ENCODE results near the gene C1GALT1.

Gene C1GALT1

DNA sequence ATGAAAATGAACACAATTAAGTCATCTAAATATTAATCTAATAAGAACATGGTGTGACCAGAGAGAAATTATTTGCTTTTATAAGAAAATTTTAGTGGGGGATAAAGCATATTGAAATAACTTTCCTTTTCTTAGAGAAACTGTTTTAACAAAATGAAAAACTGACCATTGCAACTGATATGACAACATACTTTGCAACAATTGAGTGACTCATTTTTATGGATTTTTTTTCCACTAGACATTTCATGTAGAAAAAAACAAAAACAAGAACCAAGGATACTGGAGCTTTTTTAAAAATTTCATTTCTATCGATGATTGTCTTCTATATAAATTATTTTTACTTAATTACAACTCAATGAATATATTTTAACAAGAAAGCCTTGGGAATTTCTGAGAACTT is 90.0 kb downstream of the C1GALT1 start:
- DNase-seq (ENCODE audit: low read depth in 1 of 2, low spot score in 1 of 2): no peak
- TF ChIP-seq POLR2AphosphoS5 (IDR thresholded peaks at IDR 0.05; ENCODE audit: low read depth): no peak
- TF ChIP-seq, protein P1, sequence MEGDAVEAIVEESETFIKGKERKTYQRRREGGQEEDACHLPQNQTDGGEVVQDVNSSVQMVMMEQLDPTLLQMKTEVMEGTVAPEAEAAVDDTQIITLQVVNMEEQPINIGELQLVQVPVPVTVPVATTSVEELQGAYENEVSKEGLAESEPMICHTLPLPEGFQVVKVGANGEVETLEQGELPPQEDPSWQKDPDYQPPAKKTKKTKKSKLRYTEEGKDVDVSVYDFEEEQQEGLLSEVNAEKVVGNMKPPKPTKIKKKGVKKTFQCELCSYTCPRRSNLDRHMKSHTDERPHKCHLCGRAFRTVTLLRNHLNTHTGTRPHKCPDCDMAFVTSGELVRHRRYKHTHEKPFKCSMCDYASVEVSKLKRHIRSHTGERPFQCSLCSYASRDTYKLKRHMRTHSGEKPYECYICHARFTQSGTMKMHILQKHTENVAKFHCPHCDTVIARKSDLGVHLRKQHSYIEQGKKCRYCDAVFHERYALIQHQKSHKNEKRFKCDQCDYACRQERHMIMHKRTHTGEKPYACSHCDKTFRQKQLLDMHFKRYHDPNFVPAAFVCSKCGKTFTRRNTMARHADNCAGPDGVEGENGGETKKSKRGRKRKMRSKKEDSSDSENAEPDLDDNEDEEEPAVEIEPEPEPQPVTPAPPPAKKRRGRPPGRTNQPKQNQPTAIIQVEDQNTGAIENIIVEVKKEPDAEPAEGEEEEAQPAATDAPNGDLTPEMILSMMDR (IDR thresholded peaks at IDR 0.05; ENCODE audit: insufficient read depth, low read length): no peak
- TF ChIP-seq GABPA (IDR thresholded peaks at IDR 0.05; ENCODE audit: low read depth): no peak
- TF ChIP-seq, protein P2, sequence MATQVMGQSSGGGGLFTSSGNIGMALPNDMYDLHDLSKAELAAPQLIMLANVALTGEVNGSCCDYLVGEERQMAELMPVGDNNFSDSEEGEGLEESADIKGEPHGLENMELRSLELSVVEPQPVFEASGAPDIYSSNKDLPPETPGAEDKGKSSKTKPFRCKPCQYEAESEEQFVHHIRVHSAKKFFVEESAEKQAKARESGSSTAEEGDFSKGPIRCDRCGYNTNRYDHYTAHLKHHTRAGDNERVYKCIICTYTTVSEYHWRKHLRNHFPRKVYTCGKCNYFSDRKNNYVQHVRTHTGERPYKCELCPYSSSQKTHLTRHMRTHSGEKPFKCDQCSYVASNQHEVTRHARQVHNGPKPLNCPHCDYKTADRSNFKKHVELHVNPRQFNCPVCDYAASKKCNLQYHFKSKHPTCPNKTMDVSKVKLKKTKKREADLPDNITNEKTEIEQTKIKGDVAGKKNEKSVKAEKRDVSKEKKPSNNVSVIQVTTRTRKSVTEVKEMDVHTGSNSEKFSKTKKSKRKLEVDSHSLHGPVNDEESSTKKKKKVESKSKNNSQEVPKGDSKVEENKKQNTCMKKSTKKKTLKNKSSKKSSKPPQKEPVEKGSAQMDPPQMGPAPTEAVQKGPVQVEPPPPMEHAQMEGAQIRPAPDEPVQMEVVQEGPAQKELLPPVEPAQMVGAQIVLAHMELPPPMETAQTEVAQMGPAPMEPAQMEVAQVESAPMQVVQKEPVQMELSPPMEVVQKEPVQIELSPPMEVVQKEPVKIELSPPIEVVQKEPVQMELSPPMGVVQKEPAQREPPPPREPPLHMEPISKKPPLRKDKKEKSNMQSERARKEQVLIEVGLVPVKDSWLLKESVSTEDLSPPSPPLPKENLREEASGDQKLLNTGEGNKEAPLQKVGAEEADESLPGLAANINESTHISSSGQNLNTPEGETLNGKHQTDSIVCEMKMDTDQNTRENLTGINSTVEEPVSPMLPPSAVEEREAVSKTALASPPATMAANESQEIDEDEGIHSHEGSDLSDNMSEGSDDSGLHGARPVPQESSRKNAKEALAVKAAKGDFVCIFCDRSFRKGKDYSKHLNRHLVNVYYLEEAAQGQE (IDR thresholded peaks at IDR 0.05; ENCODE audit: insufficient replicate concordance, low read depth): no peak
- no peak for TF ChIP-seq SPI1 (IDR thresholded peaks at IDR 0.05; ENCODE audit: borderline replicate concordance, low read depth)
- Histone ChIP-seq H3K27me3 (ENCODE audit: insufficient read depth, poor library complexity, severe bottlenecking) (no peaks in the 10 kb centered on the region), H3K4me3 (replicated peaks; ENCODE audit: insufficient read depth, low read length) (no peak overlapping the region), H3K27ac (replicated peaks) (no peak overlapping the region)

DNA sequence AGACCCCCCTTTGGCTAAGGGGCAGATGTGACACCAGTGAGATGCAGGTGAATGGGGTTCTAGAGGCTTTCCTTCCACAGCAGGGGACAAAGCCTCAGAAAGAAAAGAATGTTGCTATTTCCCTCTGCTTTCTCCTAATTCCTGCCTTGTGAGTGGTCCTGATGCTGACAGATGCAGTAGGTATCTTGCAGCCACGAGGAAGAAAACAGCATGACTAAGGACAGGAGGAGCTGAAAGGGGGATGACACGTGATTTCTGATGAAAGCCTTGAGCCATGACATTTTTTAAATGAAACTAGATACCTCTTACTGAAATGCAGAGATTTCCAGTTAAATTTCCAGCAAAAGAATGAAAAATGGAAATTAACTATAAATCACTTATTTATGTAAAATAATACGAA is 92.4 kb downstream of the C1GALT1 start:
- no peak overlapping the region for H3K4me3 ChIP-seq (replicated peaks; ENCODE audit: insufficient read depth, low read length)
- TF ChIP-seq POLR2AphosphoS5 (IDR thresholded peaks at IDR 0.05; ENCODE audit: low read depth) (no peak), SPI1 (IDR thresholded peaks at IDR 0.05; ENCODE audit: borderline replicate concordance, low read depth) (no peak), GABPA (IDR thresholded peaks at IDR 0.05; ENCODE audit: low read depth) (no peak)
- TF ChIP-seq, protein P1 (IDR thresholded peaks at IDR 0.05; ENCODE audit: insufficient read depth, low read length): no peak
- TF ChIP-seq, protein P2 (IDR thresholded peaks at IDR 0.05; ENCODE audit: insufficient replicate concordance, low read depth): no peak
- no peak overlapping the region for H3K27ac ChIP-seq (replicated peaks)
- H3K27me3 ChIP-seq (ENCODE audit: insufficient read depth, poor library complexity, severe bottlenecking): no peaks in the 10 kb centered on the region
- no peak for DNase-seq (ENCODE audit: low read depth in 1 of 2, low spot score in 1 of 2)

DNA sequence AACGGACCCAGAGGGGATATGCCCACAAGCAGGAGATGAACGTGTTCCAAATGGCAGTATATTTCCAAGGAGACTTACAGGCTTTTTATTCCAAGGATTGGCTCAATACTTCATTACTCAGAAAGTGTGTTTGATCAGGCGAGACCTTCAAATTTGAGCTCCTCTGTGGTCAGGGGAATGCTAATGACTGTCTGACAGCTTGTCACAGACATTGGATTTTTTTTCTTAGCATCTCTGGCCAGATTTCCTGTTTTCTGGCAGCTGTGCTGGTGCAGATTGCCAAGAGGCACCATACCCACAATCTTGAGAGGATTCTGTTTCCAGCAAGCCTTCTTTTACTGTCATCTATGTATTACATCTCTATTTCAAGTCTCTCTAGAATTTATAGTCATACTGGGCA is 93.8 kb downstream of the C1GALT1 start:
- no peak overlapping the region for H3K27ac ChIP-seq (replicated peaks)
- no peak for DNase-seq (ENCODE audit: low read depth in 1 of 2, low spot score in 1 of 2)
- H3K27me3 ChIP-seq (ENCODE audit: insufficient read depth, poor library complexity, severe bottlenecking): no peaks in the 10 kb centered on the region
- TF ChIP-seq SPI1 (IDR thresholded peaks at IDR 0.05; ENCODE audit: borderline replicate concordance, low read depth) (no peak), POLR2AphosphoS5 (IDR thresholded peaks at IDR 0.05; ENCODE audit: low read depth) (no peak), GABPA (IDR thresholded peaks at IDR 0.05; ENCODE audit: low read depth) (no peak)
- TF ChIP-seq, protein P1 (IDR thresholded peaks at IDR 0.05; ENCODE audit: insufficient read depth, low read length): no peak
- TF ChIP-seq, protein P2 (IDR thresholded peaks at IDR 0.05; ENCODE audit: insufficient replicate concordance, low read depth): no peak
- H3K4me3 ChIP-seq (replicated peaks; ENCODE audit: insufficient read depth, low read length): no peak overlapping the region
